Stimulated activated CD4-positive, alpha-beta T cell treated with anti-CD3 and anti-CD28 coated beads, Interleukin-1b, Interleukin-23, amount 100 ng/mL, for 1 hour (primary cell): Measurements from ENCODE around the gene TMEM131L.
"Not testable (repeated sequence)": the region's sequence is repeated elsewhere in the genome, so short reads cannot be mapped to it uniquely, and the experiment has no call there.

Experiments used
- DNase-seq, 2 donors: peaks; one replicate each; pipeline ENCODE4 v3.0.0-alpha.2; 2020; ENCODE audit warnings: low read depth in 2 of 2

The TMEM131L gene

GRCh38 chr4:153649572-153649991 is 183.4 kb downstream of the TMEM131L start:
- DNase-seq: no peak

GRCh38 chr4:153651116-153651515 is 185.0 kb downstream of the TMEM131L start:
- DNase-seq: no peak

- DNase-seq: no peak
These were observed 185.4 kb downstream of the TMEM131L start for GRCh38 chr4:153651587-153651986.

- no peak for DNase-seq
These were observed 186.1 kb downstream of the TMEM131L start for GRCh38 chr4:153652051-153652784.

- DNase-seq: no peak
These were observed 188.9 kb downstream of the TMEM131L start for GRCh38 chr4:153655002-153655541.

- DNase-seq: no peak
These were observed 189.8 kb downstream of the TMEM131L start for GRCh38 chr4:153655928-153656327.

- DNase-seq: no peak
These were observed 195.2 kb downstream of the TMEM131L start for GRCh38 chr4:153661215-153661822.

- no peak for DNase-seq
These were observed 195.7 kb downstream of the TMEM131L start for GRCh38 chr4:153661908-153662307.

DNA sequence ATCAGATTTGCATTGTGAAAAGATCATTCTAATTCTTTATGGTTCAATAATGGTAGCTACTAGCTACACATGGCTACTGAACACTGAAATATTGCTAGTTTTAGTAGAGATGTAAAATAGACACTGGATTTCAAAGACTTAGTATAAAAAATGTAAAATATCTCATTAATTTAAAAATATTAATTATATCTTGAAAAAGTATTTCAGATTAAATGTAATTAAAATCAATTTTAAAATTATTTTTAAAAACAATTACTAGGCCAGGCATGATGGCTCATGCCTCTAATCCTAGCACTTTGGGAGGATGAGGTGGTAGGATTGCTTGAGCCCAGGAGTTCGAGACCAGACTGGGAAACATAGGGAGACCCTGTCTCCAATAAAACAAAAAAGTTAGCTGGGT is 197.5 kb downstream of the TMEM131L start:
- DNase-seq: no peak

- DNase-seq: not testable (repeated sequence)
These were observed 200.3 kb downstream of the TMEM131L start for GRCh38 chr4:153666505-153666904.

DNA sequence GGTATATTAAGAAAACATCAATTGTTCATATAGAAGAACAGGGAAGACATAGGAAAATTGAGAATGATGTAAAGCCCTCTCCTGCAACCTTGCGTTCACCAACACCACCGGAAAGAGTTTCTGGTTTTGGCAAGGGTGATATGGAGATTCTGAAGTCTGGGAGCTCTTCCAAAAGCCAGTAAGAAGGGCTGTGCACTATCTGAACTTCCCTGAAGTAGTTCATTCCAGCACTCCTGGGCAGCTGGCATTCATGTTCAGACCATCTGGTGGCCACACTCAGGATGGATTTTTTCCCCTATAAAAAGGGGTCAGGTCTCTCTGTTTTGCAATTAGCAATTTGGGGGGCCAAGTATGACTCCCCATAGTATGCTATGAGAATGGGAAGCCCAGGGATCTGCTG is 202.5 kb downstream of the TMEM131L start:
- DNase-seq: no peak

- no peak for DNase-seq
These were observed 203.7 kb downstream of the TMEM131L start for GRCh38 chr4:153669838-153670237.

DNA sequence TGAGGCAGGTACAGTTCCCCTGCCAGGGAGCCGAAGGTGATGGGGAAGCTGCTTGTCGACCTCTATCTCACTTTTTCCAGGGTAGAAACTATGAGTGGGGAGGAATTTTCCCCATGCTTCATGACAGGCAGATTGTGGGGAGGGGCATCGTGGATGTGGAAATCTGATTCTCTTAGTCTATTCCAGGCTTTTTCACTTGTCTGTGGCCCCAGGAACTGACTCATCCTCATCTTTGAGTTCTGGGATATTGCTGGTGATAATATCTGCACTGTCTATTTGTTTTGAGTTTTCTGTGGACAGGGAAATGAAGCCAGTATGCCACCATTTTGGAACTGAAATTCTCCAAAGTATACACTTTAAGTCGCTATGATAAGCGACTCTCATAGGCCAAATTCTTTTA is 210.3 kb downstream of the TMEM131L start:
- no peak for DNase-seq

DNA sequence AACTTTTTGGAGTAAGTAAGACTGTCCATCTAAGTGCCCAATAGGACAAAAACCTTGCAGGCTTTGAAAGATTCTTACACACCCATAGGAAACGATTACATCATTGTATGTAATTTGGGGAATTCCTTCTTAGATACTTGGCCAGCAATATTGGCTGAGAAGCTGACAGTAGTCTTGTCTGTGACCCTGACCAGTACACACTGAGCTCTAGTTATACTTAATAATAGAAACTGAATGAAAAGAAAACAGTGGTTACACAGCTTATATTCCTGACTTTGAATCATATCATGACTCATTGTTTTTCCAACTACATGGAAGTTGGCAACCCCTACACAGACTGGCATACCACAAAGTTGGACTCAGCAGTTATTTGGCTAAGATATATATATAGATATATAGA is 210.8 kb downstream of the TMEM131L start:
- DNase-seq: no peak

DNA sequence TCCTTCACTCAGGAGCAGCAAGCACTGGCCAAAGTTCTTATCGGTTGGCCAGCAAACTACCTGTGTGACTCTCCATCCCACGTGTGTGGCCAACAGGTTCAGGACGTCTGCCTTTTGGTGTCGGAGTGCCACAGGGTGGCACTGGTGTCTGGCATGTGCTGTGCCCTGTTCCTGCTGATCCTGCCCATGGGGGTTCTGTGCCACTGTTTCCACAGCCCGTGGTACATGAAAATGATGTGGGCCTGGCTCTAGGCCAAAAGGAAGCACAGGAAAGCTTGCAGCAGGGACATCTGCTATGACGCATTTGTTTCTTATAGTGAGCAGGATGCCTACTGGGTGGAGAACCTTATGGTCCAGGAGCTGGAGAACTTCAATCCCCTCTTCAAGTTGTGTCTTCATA is 213.3 kb downstream of the TMEM131L start:
- no peak for DNase-seq

DNA sequence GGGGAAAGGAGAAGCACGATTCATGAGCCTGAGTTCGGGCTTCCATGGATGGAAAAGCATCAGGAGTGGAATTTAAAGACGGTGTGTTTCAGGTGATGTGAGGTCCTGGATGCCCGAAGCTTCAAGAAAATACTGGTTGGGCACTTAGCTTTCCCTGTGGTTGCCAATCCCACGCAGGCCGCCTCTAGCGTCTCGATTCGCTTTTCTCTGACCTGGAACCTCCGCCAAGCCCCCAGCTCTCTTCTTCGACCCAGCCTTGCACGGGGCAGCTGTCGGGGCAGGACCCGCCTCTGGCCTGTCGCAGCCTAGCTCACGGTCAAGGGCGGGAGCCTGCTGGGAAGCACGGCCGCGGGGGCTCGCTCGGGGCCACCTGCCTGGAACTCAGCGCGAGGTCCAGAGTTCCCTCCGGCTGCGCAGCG is 217.6 kb downstream of the TMEM131L start:
- no peak for DNase-seq

- peak; percentile 33 to 48 for DNase-seq
These were observed 218.2 kb downstream of the TMEM131L start, which contains the start of gene TLR2 for GRCh38 chr4:153684182-153684970. TSS of gene TLR2 (plus strand) at chr4:153684280. CDS start at chr4:153702908, 18,628 bp downstream.

- no peak for DNase-seq
These were observed 218.8 kb downstream of the TMEM131L start for GRCh38 chr4:153684971-153685371.
